Inferior parietal cortex (tissue), 1 donor: ENCODE results near the gene SNAP91.

Experiments used
- DNase-seq: peaks from one replicate; pipeline ENCODE4 v3.0.0-alpha.2; 2016; ENCODE audit errors: extremely low spot score

SNAP91 gene

DNA sequence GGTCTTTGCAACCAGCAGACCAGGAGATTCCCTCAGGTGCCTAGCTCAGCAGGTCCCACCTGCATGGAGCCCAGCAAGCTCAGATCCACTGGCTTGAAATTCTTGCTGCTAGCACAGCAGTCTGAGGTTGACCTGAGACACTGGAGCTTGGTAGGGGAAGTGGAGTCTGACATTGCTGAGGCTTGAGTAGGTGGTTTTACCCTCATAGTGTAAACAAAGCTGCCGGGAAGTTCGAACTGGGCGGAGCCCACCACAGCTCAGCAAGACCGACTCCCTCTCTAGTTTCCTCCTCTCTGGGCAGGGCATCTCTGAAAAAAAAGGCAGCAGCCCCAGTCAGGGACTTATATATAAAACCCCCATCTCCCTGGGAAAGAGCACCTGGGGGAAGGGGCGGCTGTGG is 162.3 kb downstream of the SNAP91 start:
- DNase-seq: no peak

DNA sequence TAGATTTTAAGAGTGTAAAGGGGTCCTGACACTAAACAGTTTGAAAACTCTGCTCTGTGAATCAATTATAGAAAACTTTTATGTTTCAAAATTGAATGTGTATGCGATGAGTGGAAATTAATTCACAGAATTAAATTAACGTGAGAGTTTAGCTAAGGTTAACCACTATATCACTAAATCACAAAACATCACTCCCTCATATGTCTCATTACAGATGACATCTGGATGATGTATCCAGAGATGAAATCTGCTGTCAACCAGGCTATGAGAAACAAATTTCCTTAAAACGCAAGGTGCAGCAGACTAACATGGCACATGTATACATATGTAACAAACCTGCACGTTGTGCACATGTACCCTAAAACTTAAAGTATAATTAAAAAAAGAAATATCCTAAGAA is 169.2 kb downstream of the SNAP91 start:
- no peak for DNase-seq

DNA sequence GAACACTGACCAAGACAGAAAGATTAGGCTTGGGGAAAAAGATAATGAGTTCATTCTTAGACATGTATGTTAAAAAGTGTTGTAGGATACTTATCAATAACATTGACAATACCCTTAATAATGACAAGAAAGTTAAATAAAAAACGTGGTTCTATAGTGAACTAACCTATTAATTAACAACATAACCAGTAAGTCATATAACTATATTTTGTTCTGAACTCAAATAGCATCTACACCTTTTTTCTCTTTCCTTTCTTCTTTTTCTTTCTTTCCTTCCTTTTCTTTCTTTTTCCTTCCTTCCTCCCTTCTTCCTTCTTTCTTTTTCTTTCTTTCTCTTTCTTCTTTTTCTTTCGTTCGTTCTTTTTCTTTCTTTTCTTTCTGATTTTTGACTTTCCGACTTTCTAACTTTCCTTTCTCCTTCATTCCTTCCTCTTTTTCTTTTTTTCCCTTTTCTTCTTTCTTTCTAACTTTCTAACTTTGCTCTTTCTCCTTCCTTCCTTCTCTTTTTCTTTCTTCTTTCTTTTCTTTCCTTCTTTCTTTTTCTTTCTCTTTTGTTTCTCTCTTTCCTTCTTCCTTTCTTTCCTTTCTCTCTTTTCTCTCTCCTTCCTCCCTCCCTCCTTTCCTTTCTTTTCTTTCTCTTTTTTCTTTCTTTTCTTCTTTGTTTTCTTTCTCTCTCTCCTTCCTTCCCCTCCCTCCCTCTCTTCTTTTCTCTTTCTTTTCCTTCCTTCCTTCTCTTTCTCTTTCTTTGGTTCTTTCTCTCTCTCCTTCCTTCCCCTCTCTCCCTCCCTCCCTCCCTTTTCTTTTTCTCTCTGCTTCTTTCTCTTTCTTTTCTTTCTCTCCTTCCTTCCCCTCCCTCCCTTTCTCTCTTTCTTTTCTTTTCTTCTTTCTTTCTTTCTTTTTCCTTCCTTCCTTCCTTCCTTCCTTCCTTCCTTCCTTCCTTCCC is 172.0 kb downstream of the SNAP91 start:
- DNase-seq: no peak

DNA sequence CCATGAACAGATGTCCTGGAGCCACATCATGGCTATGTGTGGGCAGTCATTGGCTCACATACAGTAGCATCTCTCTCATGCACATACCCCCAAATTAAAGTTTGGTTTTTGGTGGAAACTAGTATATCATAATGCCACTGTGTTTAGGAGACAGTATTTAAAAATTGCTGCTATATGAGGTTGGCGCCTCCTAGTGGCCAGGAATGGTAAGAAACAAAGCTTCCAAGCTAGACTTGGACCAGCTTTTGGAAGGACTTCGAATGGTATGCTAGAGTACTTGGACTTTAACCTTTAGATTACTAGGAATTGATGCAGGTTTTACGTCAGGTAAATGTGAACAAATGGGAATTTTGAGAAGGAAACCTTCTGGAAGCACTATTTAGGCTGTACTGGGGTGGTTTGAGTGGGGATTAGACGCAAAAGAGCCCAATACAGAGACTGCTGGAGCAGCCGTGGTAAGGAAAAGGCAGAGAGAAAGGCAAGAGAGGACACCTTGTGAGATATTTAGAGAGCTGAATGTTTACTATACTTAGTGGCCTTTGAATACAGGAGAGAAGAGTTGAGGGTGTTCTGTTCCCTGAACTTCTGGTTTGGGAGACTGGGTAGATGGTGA is 172.8 kb downstream of the SNAP91 start:
- no peak for DNase-seq

DNA sequence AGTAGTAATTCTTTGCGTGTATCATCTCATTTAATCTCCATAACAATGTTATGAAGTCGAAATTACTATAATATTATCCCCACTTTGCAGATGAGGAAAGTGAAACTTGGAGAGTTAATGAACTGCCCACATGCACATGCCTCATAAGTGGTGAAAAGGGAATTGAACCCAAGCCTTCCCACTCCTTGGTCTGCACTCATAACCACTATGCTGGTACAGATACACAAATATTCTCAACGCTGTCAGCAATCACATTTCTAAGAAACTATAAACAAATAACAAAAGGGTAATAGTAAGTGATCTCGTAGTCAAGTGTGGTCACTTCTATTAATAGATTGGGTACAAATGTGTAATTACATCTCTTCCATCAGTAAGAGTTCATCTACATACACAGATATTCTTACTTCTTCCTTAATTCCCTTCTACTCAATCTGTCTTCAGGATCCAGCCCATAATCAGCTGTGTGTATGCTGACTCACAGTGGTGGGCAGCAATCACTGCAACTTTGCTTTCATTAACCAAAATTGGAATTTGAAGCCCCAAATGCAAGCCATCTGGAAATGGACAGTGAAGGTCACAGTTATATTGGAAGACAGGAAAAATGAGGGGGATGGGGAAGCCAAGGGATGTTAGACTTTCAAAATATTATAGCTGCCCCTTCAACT is 190.0 kb downstream of the SNAP91 start:
- no peak for DNase-seq

DNA sequence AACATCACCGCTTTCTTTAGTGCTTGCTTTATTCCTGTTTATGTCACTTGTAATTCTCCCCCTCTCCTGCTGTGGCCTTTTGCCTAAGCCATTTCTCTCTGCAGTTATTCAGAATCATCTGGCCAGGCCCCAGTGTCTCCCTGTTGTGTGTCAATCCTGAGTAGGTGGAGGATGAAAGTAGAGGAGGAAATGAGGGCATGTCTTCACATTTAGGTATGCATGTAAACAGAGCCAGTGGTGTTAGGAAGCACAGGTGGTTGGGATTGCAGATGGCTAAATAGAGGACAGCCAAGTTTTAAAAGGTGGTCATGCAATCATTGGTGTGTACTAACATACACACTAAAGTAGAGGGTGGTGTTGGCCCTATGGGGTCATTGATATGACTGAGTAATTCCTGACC is 191.4 kb downstream of the SNAP91 start:
- no peak for DNase-seq

DNA sequence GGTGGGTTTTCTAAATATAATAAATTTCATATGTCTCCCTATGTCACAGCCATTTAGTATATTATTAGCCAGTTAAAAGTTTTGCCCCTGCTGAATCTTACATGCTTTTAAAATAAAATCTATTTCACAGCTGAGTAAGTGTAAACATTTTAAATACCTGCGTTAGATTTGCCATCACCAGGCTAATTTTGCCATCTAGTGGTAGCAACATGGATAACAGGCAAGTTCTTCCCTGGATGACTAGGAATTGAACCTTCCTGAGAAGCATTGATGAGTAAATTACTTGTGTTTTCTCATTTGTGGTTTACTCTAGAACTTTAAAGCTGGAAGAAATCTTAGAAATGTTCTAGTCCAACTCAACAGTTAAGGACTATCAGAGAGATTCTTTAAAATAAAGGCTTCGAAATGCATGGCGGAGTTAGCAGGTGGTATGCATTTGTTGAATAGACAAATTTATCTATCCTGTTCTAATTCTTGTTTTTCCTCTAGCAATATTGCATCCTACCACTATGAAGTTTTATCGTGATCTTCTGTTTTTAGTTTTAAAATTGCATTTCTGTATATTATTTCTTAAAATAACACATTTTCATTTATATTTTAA is 193.9 kb downstream of the SNAP91 start:
- peak; percentile 86 for DNase-seq

DNA sequence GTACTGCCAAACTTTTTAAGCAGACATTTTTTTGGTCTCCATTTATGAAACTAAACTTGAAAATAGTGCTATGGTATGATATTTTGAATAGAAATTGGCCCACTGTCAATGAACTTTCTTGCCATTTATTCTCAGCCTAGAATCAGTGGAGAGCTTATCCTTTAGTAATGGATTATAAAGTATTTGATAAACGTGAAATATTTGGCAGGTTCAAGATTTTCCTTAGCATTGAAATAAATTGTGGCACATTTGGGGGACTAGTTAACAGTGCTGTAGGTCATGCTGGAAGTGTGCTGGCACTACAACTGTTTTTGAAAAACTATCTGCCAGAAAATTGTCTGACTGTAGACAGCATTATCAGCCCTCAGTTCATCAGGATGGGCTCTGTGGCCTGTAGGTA is 194.4 kb downstream of the SNAP91 start:
- no peak for DNase-seq

DNA sequence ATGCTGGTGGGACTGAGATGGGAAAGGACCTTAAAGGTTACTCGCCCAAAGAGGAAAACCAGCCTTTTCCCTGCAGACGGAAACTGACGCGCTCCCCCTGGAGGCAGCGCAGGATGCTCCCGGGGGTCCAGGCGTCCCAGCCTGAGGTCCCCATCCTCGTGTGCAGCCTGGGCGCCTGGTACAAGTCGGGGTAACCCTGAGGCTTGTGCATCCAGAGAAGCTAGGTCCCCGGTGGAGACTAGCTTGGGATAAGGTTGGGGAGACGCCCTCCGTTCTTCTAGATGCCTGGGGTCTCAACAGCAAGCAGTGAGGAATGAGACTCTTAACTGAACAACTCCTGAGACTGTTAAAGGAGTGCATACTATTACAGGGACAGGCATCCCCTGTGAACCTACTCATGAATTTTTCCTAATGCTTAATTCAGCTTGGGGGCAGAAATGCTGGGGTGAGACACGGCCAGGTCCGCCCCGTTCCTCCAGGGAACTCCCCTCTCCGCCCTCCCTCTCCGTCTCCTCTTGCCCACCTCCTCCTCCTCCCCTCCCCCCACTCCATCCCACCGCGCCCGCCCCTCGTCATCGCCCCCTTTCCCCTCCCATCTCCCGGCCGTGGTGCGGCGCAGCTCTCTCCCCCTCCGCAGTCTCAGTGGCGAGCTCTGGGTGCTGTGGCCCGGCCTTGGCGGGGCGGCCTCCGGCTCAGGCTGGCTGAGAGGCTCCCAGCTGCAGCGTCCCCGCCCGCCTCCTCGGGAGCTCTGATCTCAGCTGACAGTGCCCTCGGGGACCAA is 196.8 kb downstream of the SNAP91 start, which contains the start of gene PRSS35:
Gene PRSS35 (plus strand): TSS at position 634 of the 781 bp plus-strand sequence. CDS start 10,908 bp downstream, outside the sequence.
- peak; percentile 30 for DNase-seq

DNA sequence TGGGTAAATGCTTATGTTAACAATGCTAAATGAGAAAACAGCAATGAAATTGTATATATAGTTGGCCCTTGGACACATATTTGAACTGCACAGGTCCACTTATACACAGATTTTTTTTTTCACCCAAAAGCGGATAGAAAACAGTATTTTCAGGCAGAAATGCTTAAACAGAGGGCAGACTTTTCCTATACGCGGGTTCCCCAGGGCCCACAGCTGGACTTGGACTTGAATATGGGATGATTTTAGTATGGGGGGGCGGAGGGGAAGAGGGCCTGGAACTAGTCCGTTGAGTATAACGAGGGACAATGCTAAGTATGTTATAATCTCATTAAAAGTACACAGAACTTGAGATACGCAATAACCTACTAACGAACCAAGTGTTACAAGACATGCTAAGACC is 197.6 kb downstream of the SNAP91 start:
- DNase-seq: no peak

DNA sequence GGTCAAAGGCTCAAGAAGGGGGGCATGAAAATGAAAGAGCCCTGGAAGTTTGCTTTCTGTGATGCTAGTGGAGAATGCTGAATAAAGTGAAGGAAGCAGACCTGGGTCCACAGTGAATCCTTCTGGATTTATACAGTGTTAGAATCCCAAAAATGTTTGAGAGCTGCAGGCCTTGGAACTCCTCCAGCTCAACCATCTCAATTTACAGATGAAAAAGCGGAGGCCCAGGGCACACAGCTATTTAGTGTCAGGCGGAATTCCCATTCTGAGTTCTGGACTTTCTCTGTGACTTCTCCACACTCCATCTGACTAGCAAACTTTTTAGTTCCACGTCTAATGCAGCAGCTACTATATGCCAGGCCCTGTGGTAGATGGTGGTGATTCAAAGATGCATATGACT is 198.1 kb downstream of the SNAP91 start:
- no peak for DNase-seq

DNA sequence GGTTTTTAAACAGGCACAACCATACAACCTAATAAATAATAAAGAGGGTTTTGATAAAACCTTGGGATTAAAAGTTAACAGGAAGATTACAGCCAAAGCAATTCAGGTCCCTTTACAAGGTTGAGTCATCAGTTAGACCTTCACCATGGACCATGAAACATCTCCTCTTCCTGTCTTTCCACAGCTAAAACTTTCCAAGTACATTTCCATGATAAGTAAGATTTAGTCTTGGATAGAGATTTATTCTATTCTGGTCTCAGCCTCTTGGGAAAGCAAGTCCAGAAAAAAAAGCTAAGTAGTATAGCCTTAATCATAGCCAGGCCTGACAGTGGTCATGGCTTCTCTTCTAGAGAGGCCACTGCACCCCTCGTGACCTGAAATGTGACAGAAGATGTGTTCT is 199.5 kb downstream of the SNAP91 start:
- no peak for DNase-seq

DNA sequence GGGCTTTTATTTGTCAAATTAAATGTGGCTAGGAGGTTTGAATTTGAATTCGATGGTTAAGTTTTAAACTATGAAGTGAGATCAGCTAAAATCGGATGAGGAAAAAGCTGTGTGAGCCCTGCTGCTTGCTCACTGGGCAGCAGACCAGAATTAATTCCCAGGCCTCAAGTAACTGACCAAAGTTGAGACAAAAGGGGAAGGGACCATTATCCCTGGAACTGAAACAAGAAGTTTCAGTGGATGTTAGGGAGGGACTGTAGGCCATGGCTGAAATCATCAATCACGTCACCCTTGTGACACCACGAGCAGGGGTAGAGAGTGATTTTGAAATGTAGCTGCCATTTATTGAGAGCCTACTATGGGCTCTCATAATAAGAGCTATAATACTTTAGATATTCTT is 203.5 kb downstream of the SNAP91 start:
- DNase-seq: no peak
